DMS114 treated with DMSO at 0.1 percent for 48 hours (cell line): ENCODE measurements around the gene RNF215.

ENCODE experiments used
- DNase-seq: peaks from one replicate; lab custom pipeline; 2025; ENCODE audit not compliant: unreplicated experiment; lab: John Stamatoyannopoulos, UW

Gene RNF215

DNA sequence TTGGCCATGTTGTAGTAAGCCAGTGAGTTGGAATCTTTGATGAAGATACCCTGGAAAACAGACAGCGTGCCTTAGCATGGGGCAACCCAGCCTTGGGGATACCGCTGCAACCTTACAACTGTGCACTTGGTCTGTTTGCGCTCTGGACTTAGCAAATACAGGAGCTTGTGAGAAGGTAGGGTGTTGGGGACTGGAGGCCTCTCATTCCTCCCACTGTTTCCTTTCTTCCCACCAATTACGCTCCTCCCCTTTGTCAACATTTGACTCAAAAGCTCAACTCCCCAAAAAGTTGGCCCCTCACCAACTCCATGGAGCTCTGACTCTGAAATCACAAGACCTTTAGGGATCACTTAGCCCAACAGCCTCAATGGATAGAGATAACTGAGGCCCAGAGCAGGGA lies 52.6 kb downstream of the RNF215 start:
- DNase-seq: no peak

DNA sequence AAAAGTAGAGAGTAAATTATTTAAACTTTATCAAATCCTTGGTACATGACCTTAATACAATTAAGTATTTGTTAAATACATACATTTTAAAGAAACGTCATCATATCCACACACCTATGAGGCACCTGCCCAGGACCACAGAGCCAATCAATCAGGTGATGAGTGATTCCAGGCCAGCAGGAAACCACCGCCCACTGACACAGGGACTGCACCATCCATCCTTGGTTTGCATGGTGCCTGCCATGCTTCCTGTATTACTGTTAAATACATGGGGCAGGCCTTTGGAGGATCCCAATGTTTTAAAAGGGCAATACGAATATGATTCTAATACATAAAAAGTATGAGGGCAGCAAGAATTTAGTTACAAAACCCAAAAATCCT lies 53.5 kb downstream of the RNF215 start:
- DNase-seq: no peak

DNA sequence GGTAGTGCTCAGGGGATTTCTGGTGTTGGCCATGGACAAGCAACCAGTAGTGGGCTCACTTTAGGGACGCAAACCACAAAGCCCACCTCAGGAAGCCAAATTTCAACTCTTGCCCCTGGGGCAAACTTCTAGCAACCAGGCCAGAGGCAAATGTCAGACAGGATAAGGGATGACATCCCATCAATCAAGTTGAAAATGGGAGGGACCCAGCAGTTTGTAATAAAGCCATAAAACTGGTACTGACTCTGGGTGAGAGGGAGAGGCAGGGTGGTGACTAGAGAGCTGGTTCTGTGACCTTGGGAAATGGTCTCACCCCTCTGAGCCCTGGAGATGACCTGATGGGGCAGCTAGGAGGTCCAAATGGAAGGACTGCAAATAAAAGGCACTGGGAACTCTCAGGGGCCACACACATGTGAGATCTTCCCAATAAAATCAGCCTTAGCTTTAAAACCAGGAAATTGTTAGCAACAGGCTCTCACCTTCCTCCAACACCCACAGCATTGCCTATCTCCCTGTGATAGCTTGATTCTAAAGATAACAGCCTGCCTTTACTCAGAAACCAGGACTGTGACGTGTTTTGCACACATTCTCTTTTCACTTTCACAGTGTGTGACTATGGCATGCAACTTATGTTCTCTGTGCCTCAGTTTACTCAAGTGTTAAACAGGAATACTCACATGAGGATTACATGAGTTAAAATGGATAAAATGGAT lies 54.1 kb downstream of the RNF215 start:
- no peak for DNase-seq

DNA sequence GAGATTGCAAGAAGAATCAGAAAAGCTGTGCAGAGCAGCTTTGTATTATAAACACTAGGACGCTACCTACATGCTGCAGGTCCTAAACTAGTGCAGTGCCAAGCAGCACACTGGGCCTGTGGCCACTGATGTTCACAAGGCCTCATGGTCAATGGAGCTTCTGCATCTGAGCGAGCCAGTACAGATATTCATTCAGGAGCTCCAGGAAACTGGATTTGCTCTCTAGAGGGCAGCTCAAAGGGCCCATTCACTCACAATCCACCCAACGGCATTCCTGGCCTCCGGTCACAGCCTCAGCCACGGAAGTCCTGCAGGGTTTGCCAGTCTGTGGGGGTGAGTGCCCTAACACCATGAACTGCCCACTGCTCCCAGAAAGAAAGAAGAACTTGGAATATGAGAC lies 54.7 kb downstream of the RNF215 start:
- no peak for DNase-seq
